D721Med (cell line): ENCODE data around the gene TAT.
"Not testable (repeated sequence)": the region's sequence is repeated elsewhere in the genome, so short reads cannot be mapped to it uniquely, and the experiment has no call there.

Experiments used
- DNase-seq: peaks from one replicate; pipeline ENCODE4 v3.0.0; 2011; ENCODE audit warnings: low spot score; ENCODE audit not compliant: insufficient read length
- FAIRE-seq: peaks from 2 replicates; lab custom pipeline; 2011; peaks lifted over from hg19 to GRCh38; lab: Jason Lieb, UNC
- CTCF ChIP-seq: IDR thresholded peaks from 2 replicates; pipeline ENCODE4 v1.5.1; 2012; ENCODE audit warnings: mild to moderate bottlenecking, control low read depth; ENCODE audit not compliant: insufficient read depth; ENCODE audit errors: missing control alignments

The TAT gene

GRCh38 chr16:71576971-71577370 is at the start of gene TAT:
TSS of gene TAT (minus strand) at chr16:71577092. CDS start at chr16:71576415, 677 bp downstream.
- DNase-seq (no peak), FAIRE-seq (no peak)
- no peak for TF ChIP-seq CTCF

- DNase-seq (no peak), FAIRE-seq (no peak)
- TF ChIP-seq CTCF: no peak
Observed at GRCh38 chr16:71626018-71626857, 49.3 kb upstream of the TAT start, which contains the start of gene MARVELD3. TSS of gene MARVELD3 (plus strand) at chr16:71626184. CDS start at chr16:71626230, 46 bp downstream.

- DNase-seq (no peak), FAIRE-seq (no peak)
- no peak for TF ChIP-seq CTCF
Observed at GRCh38 chr16:71625113-71625850, 48.4 kb upstream of the TAT start.

GRCh38 chr16:71623597-71623996 is 46.7 kb upstream of the TAT start:
- no peak for FAIRE-seq
- no peak for DNase-seq
- no peak for TF ChIP-seq CTCF

- FAIRE-seq (no peak), DNase-seq (no peak)
- TF ChIP-seq CTCF: no peak
Observed at GRCh38 chr16:71622088-71622487, 45.2 kb upstream of the TAT start.

- DNase-seq (no peak), FAIRE-seq (no peak)
- TF ChIP-seq CTCF: no peak
Observed at GRCh38 chr16:71618429-71618828, 41.5 kb upstream of the TAT start.

GRCh38 chr16:71614956-71615355 is 38.1 kb upstream of the TAT start:
- not testable (repeated sequence) for DNase-seq, FAIRE-seq
